G401 (cell line): ENCODE measurements around the gene TMEM218. TPM values are rescaled to one million over a fixed set of nuclear protein-coding genes. Genes with fewer than 3 reads are reported as not detected.
"Not testable (repeated sequence)": the region's sequence is repeated elsewhere in the genome, so short reads cannot be mapped to it uniquely, and the experiment has no call there.

ENCODE experiments used
- DNase-seq: peaks from one replicate; pipeline ENCODE4 v3.0.0-alpha.2; 2015; ENCODE audit warnings: low spot score
- in situ Hi-C: cut with HindIII; loops from 2 replicates; pipeline ENCODE4 v1.10.0; 2016; ENCODE audit warnings: low sequenced_read_pairs, mixed read lengths
- total RNA-seq: library from RNA; depleted of rRNA; stranded (reverse); fragments of >200 nt; shearing (Covaris generic); gene quantifications from 2 replicates; pipeline ENCODE4 v1.2.3, GENCODE V29; 2014

The TMEM218 gene
- total RNA-seq, 1 experiment from 2014 or later, result 62.0 TPM

GRCh38 chr11:125091877-125092664 is 19.4 kb downstream of the TMEM218 start:
- DNase-seq, result no peak
- in situ Hi-C loops, result no loop called here

- in situ Hi-C loops, result no loop called here
- DNase-seq, result peak; percentile 78
Measured at GRCh38 chr11:125091247-125091876, 20.1 kb downstream of the TMEM218 start.

GRCh38 chr11:125090816-125091215 is 20.6 kb downstream of the TMEM218 start:
- DNase-seq, result no peak
- in situ Hi-C loops, result no loop called here

GRCh38 chr11:125090151-125090550 is 21.3 kb downstream of the TMEM218 start:
- in situ Hi-C loops, result not testable (repeated sequence)

GRCh38 chr11:125089481-125089880 is 21.9 kb downstream of the TMEM218 start:
- in situ Hi-C loops, DNase-seq: not testable (repeated sequence)

More at GRCh38 chr11:125090151-125090550, 21.3 kb downstream of the TMEM218 start:
- not testable (repeated sequence) for DNase-seq

GRCh38 chr11:125088576-125089455 is 22.6 kb downstream of the TMEM218 start:
- in situ Hi-C loops, result no loop called here
- DNase-seq, result no peak

GRCh38 chr11:125088123-125088522 is 23.3 kb downstream of the TMEM218 start:
- in situ Hi-C loops, result no loop called here

GRCh38 chr11:125086633-125087296 is 24.7 kb downstream of the TMEM218 start:
- DNase-seq, result no peak
- in situ Hi-C loops, result no loop called here

More at GRCh38 chr11:125088123-125088522, 23.3 kb downstream of the TMEM218 start:
- no peak for DNase-seq

GRCh38 chr11:125085301-125086081 is 25.9 kb downstream of the TMEM218 start:
- in situ Hi-C loops, result no loop called here
- no peak for DNase-seq

- DNase-seq, result no peak
- in situ Hi-C loops, result no loop called here
Measured at GRCh38 chr11:125084761-125085231, 26.6 kb downstream of the TMEM218 start.

GRCh38 chr11:125084057-125084416 is 27.4 kb downstream of the TMEM218 start:
- in situ Hi-C loops, result no loop called here
- DNase-seq, result no peak

GRCh38 chr11:125083312-125084056 is 27.9 kb downstream of the TMEM218 start:
- in situ Hi-C loops, result no loop called here
- no peak for DNase-seq

GRCh38 chr11:125082611-125083311 is 28.7 kb downstream of the TMEM218 start:
- DNase-seq, result no peak
- in situ Hi-C loops, result no loop called here

GRCh38 chr11:125082040-125082439 is 29.4 kb downstream of the TMEM218 start:
- DNase-seq, result no peak
- in situ Hi-C loops, result no loop called here

GRCh38 chr11:125081098-125081798 is 30.2 kb downstream of the TMEM218 start:
- in situ Hi-C loops, result no loop called here
- no peak for DNase-seq

- in situ Hi-C loops, result no loop called here
- DNase-seq, result no peak
Measured at GRCh38 chr11:125080531-125080911, 30.9 kb downstream of the TMEM218 start.
